ENCODE measurements around the gene FBXW8. TPM values are rescaled to one million over a fixed set of nuclear protein-coding genes. Genes with fewer than 3 reads are reported as not detected.
A peak's percentile ranks its signal among the peaks of the same experiment; 100 is the strongest.

Gene FBXW8
- polyA plus RNA-seq, 2 of the 4 experiments (the other 2 are of a cell fraction): 9.8 to 15.7 TPM

GRCh38 chr12:116990971-116991966, 80.5 kb downstream of the FBXW8 start:
- TF ChIP-seq NR3C1 (IDR thresholded peaks at IDR 0.05) (no peak), CEBPB (IDR thresholded peaks at IDR 0.05) (no peak), HOXA7 (CRISPR knock-in tag; IDR thresholded peaks at IDR 0.05) (no peak), PHF8 (IDR thresholded peaks at IDR 0.05; ENCODE audit: borderline replicate concordance, low read depth) (no peak), FOSL2 (IDR thresholded peaks at IDR 0.05) (no peak), FOSL2 (CRISPR knock-in tag; IDR thresholded peaks at IDR 0.05) (no peak), CHD4 (IDR thresholded peaks at IDR 0.05; ENCODE audit: borderline replicate concordance) (no peak), POLR2A (IDR thresholded peaks at IDR 0.05; ENCODE audit: low read length) (no peak), HDAC2 (IDR thresholded peaks at IDR 0.05) (no peak), ZSCAN20 (CRISPR knock-in tag; IDR thresholded peaks at IDR 0.05) (no peak)
- TF ChIP-seq, protein P1, sequence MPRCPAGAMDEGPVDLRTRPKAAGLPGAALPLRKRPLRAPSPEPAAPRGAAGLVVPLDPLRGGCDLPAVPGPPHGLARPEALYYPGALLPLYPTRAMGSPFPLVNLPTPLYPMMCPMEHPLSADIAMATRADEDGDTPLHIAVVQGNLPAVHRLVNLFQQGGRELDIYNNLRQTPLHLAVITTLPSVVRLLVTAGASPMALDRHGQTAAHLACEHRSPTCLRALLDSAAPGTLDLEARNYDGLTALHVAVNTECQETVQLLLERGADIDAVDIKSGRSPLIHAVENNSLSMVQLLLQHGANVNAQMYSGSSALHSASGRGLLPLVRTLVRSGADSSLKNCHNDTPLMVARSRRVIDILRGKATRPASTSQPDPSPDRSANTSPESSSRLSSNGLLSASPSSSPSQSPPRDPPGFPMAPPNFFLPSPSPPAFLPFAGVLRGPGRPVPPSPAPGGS (IDR thresholded peaks at IDR 0.05): no peak
- DNase-seq (ENCODE audit: low read depth in 1 of 2, low spot score in 1 of 2): no peak
- 87% methylated on average over 7 of the region's 7 CpGs for WGBS (ENCODE audit: missing lambda C conversion rate)
- ChIA-PET CTCF (interaction anchor here (0.6 to 1.5 kb wide), 7 partner anchors 9 to 866 kb away, joined by 3 to 6 read pairs (median 3); no protein-coding TSS in a partner anchor), POLR2A (no interaction called here)
- Histone ChIP-seq H3K4me3 (no peak overlapping the region), H3K4me2 (no peak overlapping the region), H3K4me1 (no peaks in the 10 kb centered on the region), H3K9me3 (no peaks in the 10 kb centered on the region), H3K27ac (no peak overlapping the region)
- 0 out of 6 replicates have a peak, but pooled peaks of 1 of the 2 experiments have one; percentile 48 for ATAC-seq
- FAIRE-seq: no peak

DNA sequence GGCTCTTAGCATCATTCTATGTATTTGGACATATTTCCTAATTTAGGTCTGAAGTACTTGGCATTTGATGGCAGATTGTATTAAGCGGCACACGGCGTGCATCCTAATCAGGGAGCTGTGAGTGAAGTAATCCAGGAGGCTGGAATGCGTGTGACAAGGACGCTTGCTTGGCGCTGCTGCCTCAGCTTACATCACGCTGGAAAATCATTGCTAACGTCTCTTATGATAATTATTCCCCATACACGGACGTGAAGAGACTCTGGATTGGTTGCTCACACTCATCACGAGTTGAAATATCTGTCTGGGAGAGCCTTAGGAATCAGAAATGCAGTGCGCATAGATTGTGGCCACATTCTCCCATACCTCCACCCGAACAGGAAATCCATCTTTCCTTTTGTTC, 85.3 kb downstream of the FBXW8 start:
- ATAC-seq (no peak), DNase-seq (ENCODE audit: low read depth in 1 of 2, low spot score in 1 of 2) (no peak), FAIRE-seq (no peak)
- Histone ChIP-seq H3K4me3 (no peak overlapping the region), H3K4me2 (no peak overlapping the region), H3K9me3 (no peaks in the 10 kb centered on the region), H3K4me1 (no peaks in the 10 kb centered on the region), H3K27ac (no peak overlapping the region)
- 91% methylated on average over 13 of the region's 13 CpGs for WGBS (ENCODE audit: missing lambda C conversion rate)
- TF ChIP-seq ZFP36 (IDR thresholded peaks at IDR 0.05; ENCODE audit: borderline replicate concordance, partially characterized antibody): no peak
- no peak for TF ChIP-seq NR3C1 (IDR thresholded peaks at IDR 0.05)
- TF ChIP-seq ELK1 (IDR thresholded peaks at IDR 0.05; ENCODE audit: low read depth, low read length): no peak
- no peak for TF ChIP-seq PHF8 (IDR thresholded peaks at IDR 0.05; ENCODE audit: borderline replicate concordance, low read depth)
- TF ChIP-seq, protein P2, sequence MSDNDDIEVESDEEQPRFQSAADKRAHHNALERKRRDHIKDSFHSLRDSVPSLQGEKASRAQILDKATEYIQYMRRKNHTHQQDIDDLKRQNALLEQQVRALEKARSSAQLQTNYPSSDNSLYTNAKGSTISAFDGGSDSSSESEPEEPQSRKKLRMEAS (IDR thresholded peaks at IDR 0.05): no peak
- TF ChIP-seq EHMT2 (IDR thresholded peaks at IDR 0.05; ENCODE audit: low read depth): no peak
- no peak for TF ChIP-seq TFCP2L1 (CRISPR knock-in tag; IDR thresholded peaks at IDR 0.05)
- TF ChIP-seq RFX5 (IDR thresholded peaks at IDR 0.05): no peak
- no peak for TF ChIP-seq JUNB (IDR thresholded peaks at IDR 0.05)
- TF ChIP-seq KDM1A (IDR thresholded peaks at IDR 0.05; ENCODE audit: low read depth): no peak
- TF ChIP-seq ESRRA (IDR thresholded peaks at IDR 0.05; ENCODE audit: borderline replicate concordance, low read length): no peak
- TF ChIP-seq CHD2 (IDR thresholded peaks at IDR 0.05; ENCODE audit: low read length, partially characterized antibody): no peak
- TF ChIP-seq TP53 (CRISPR knock-in tag; IDR thresholded peaks at IDR 0.05): no peak
- ChIA-PET CTCF (no interaction called here), POLR2A (no interaction called here)

DNA sequence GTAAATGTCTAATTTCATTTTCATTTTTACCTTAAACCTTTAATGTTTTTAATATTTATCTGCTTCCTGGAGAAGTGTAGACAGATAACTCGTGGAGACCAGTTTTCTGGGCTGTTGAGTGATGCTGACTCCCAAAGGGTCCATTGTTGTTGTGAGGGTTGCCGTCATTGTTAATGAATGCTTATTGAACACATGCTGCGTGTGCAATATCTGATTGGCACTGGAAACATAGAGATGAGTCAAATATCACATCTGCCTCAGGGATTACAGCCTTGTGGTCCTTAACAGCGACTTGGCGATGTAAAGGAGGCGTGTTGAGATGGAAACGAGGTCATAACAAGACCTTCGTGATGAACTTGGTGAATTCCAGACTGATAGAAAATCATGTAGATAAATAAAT, 85.9 kb downstream of the FBXW8 start:
- no peaks in the 10 kb centered on the region for H3K9me3 ChIP-seq
- H3K4me3 ChIP-seq: no peak overlapping the region
- POLR2A ChIA-PET: no interaction called here
- no peak for ATAC-seq
- no peak for DNase-seq (ENCODE audit: low read depth in 1 of 2, low spot score in 1 of 2)
- H3K4me2 ChIP-seq: no peak overlapping the region
- 88% methylated on average over 8 of the region's 8 CpGs for WGBS (ENCODE audit: missing lambda C conversion rate)
- H3K4me1 ChIP-seq: no peaks in the 10 kb centered on the region
- FAIRE-seq: peak; percentile 61
- CTCF ChIA-PET: interaction anchor here (0.7 to 1.0 kb wide), 2 partner anchors 9 to 12 kb away, joined by 3 read pairs; no protein-coding TSS in a partner anchor
- H3K27ac ChIP-seq: no peak overlapping the region
- TF ChIP-seq KDM5A (IDR thresholded peaks at IDR 0.05) (no peak), NR3C1 (IDR thresholded peaks at IDR 0.05) (no peak), REST (IDR thresholded peaks at IDR 0.05) (no peak)
- TF ChIP-seq, protein P1 (IDR thresholded peaks at IDR 0.05): no peak
